ENCODE measurements around the gene SEBOX. TPM values are rescaled to one million over a fixed set of nuclear protein-coding genes. Genes with fewer than 3 reads are reported as not detected.

The SEBOX gene
- total RNA-seq, 2 experiments from 2014 or later: not detected

- CTCF ChIA-PET: interaction anchor here (0.7 kb wide), 1 partner anchor 11 kb away, joined by 3 read pairs; no protein-coding TSS in a partner anchor
- POLR2A ChIA-PET: no interaction called here
Observed at GRCh38 chr17:28315846-28316705, 48.9 kb downstream of the SEBOX start.

DNA sequence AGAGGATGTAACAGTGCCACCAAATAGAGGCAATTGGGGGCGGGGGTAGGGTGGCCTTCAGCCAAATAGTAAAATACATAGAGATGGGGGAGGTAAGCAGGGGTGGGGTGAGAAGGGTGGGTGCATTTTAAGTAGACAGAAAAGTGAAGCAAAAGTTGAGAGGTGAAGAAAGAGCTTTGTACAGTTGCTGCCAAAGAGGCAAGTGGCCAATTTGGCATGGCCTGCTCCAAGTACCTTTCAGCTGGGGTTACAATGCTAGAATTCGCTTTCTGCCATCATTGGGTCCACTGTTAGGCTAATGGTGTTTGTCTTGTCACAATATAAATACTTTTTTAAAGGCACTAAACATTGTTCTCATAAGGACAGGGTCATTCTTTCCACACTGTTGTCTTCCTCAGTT is 51.2 kb downstream of the SEBOX start:
- POLR2A ChIA-PET: no interaction called here
- CTCF ChIA-PET: no interaction called here

Other genes with a start within 250 kb of the SEBOX start
- gene TMEM97, start 46.0 kb downstream of the SEBOX start, total RNA-seq: 10 to 100 TPM; 62.5 to 62.7 TPM
- 10 to 100 TPM; 24.0 to 25.6 TPM for gene IFT20, start 29.7 kb downstream of the SEBOX start, total RNA-seq
- gene TNFAIP1, start 29.4 kb downstream of the SEBOX start, total RNA-seq: 10 to 100 TPM; 27.2 to 31.8 TPM
- gene POLDIP2, start 7.7 kb downstream of the SEBOX start, total RNA-seq: 100 to 1,000 TPM; 128 to 133 TPM
- gene VTN, start 5.1 kb upstream of the SEBOX start, total RNA-seq: under 1 TPM; 0.13 to 0.38 TPM
- gene SARM1, start 6.5 kb upstream of the SEBOX start, total RNA-seq: 10 to 100 TPM; 34.8 to 35.3 TPM
- gene SLC46A1, start 41.0 kb upstream of the SEBOX start, total RNA-seq: 1 to 10 TPM; 6.6 to 6.7 TPM
- not detected for gene SLC13A2, start 108.4 kb upstream of the SEBOX start, total RNA-seq
- not detected for gene FOXN1, start 141.1 kb upstream of the SEBOX start, total RNA-seq
- 10 to 100 TPM; 27.8 to 35.8 TPM for gene UNC119, start 187.4 kb upstream of the SEBOX start, total RNA-seq
- gene PIGS, start 206.3 kb upstream of the SEBOX start, total RNA-seq: 10 to 100 TPM; 50.0 to 50.3 TPM
- 10 to 100 TPM; 35.1 to 36.2 TPM for gene ALDOC, start 211.7 kb upstream of the SEBOX start, total RNA-seq
- 10 to 100 TPM; 94.4 to 95.4 TPM for gene SPAG5, start 233.8 kb upstream of the SEBOX start, total RNA-seq
- 10 to 100 TPM; 20.7 to 23.1 TPM for gene RSKR, start 249.0 kb upstream of the SEBOX start, total RNA-seq

All from activated CD8-positive, alpha-beta memory T cell treated with anti-CD3 and anti-CD28 coated beads for 36 hours (primary cell).